Neural progenitor cell (in vitro differentiated cells): Measurements from ENCODE around the gene VTI1A. TPM values are rescaled to one million over a fixed set of nuclear protein-coding genes. Genes with fewer than 3 reads are reported as not detected.
"Not testable (repeated sequence)": the region's sequence is repeated elsewhere in the genome, so short reads cannot be mapped to it uniquely, and the experiment has no call there.

Experiments used
- DNase-seq: peaks from one replicate; pipeline ENCODE4 v3.0.0-alpha.2; 2016; ENCODE audit warnings: low spot score
- H2AFZ ChIP-seq: fragments of 200-600 bp; sonication (generic); replicated peaks from 2 replicates; pipeline ENCODE4 v1.6.1; 2016; ENCODE audit warnings: antibody characterized with exemption
- H3F3A ChIP-seq: fragments of 200-600 bp; sonication (generic); 2 replicates; pipeline ENCODE4 v1.6.1; 2016; ENCODE audit warnings: antibody characterized with exemption, low read depth
- H3K27ac ChIP-seq: fragments of 200-600 bp; sonication (generic); 2 replicates; pipeline ENCODE4 v1.5.1; 2016; ENCODE audit warnings: mild to moderate bottlenecking
- H3K27me3 ChIP-seq: fragments of 200-600 bp; sonication (generic); 2 replicates; pipeline ENCODE4 v1.6.1; 2016; ENCODE audit warnings: mild to moderate bottlenecking, moderate library complexity
- H3K36me3 ChIP-seq: fragments of 200-600 bp; sonication (generic); 2 replicates; pipeline ENCODE4 v1.5.1; 2016
- H3K4me1 ChIP-seq: fragments of 200-600 bp; sonication (generic); 2 replicates; pipeline ENCODE4 v1.6.1; 2016; ENCODE audit warnings: mixed run types
- H3K4me2 ChIP-seq: fragments of 200-600 bp; sonication (generic); 2 replicates; pipeline ENCODE4 v1.6.1; 2016
- H3K4me3 ChIP-seq: fragments of 200-600 bp; sonication (generic); 2 replicates; pipeline ENCODE4 v1.5.1; 2016
- H3K79me2 ChIP-seq: fragments of 200-600 bp; sonication (generic); 2 replicates; pipeline ENCODE4 v1.6.1; 2016; ENCODE audit warnings: low read depth
- H3K9ac ChIP-seq: fragments of 200-600 bp; sonication (generic); 2 replicates; pipeline ENCODE4 v1.6.1; 2016
- H3K9me3 ChIP-seq: fragments of 200-600 bp; sonication (generic); 2 replicates; pipeline ENCODE4 v1.5.1; 2016; ENCODE audit warnings: low read depth
- H4K20me1 ChIP-seq: fragments of 200-600 bp; sonication (generic); 2 replicates; pipeline ENCODE4 v1.6.1; 2016; ENCODE audit warnings: low read depth
- H3K27ac Mint-ChIP-seq: 3 replicates; pipeline ENCODE4 v1.8.0; 2021; ENCODE audit warnings: mixed read lengths
- H3K27me3 Mint-ChIP-seq: 2 replicates; pipeline ENCODE4 v1.8.0; 2022; ENCODE audit warnings: low read depth, mild to moderate bottlenecking, inconsistent platforms, moderate library complexity, mixed read lengths; ENCODE audit not compliant: insufficient read depth
- H3K36me3 Mint-ChIP-seq: 3 replicates; pipeline ENCODE4 v1.8.0; 2021; ENCODE audit warnings: mixed read lengths
- H3K4me1 Mint-ChIP-seq: 3 replicates; pipeline ENCODE4 v1.8.0; 2021; ENCODE audit warnings: mixed read lengths
- H3K4me3 Mint-ChIP-seq: 3 replicates; pipeline ENCODE4 v1.8.0; 2021; ENCODE audit warnings: mild to moderate bottlenecking, moderate library complexity, mixed read lengths
- H3K9me3 Mint-ChIP-seq: 3 replicates; pipeline ENCODE4 v1.8.0; 2020; ENCODE audit warnings: mixed read lengths
- EZH2 ChIP-seq: fragments of 200-600 bp; sonication (generic); IDR thresholded peaks from 2 replicates; pipeline ENCODE4 v1.6.1; 2017; ENCODE audit warnings: antibody characterized with exemption, mild to moderate bottlenecking, moderate library complexity
- EZH2phosphoT487 ChIP-seq: fragments of 200-600 bp; sonication (generic); IDR thresholded peaks from 2 replicates; pipeline ENCODE4 v1.6.1; 2017; ENCODE audit warnings: antibody characterized with exemption
- total RNA-seq: library from RNA; depleted of rRNA; stranded (reverse); fragments of >200 nt; gene quantifications from 2 replicates; pipeline ENCODE4 v1.2.3, GENCODE V29; 2015; ENCODE audit warnings: low replicate concordance
- TF ChIP-seq, protein P1 (sequence below): fragments of 200-600 bp; sonication (generic); IDR thresholded peaks from 2 replicates; pipeline ENCODE4 v1.5.1; 2017; ENCODE audit warnings: antibody characterized with exemption, mild to moderate bottlenecking

VTI1A gene
- total RNA-seq, 1 donor from 2014 or later = 28.8 TPM

DNA sequence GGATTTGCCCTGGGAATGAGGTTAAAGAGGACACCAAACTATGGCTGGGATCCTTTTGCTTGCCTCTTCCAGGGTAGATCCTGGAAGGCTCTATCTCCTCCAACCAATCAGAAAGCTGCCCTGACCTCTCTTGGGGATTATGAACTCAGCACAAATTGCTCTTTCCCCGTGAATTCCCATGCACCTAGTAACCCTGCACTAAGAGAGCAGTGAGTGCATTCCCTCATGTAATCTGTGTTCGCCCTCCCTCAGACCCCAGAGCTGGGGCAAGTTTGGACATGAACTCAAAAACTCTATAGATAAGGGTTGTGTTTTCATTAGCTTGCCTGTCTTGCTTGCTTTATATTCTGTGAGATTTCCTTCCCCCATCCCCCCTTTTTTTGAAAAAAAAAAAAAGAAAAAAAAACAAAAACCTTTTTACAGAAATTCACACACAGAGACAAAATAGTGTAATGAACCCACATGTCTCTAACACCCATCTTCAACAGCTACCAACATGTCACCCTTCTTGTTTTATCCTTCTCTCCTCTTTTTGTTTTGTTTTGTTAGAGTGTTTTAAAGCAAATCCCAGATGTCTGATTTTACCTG lies 277.5 kb downstream of the VTI1A start:
- no peak overlapping the region for H2AFZ ChIP-seq
- no peak overlapping the region for H3K9ac ChIP-seq
- no peaks in the 10 kb centered on the region for H3F3A ChIP-seq
- H3K27me3 ChIP-seq = no peaks in the 10 kb centered on the region
- peaks cover 23% of the 10 kb centered on the region for H3K4me1 ChIP-seq
- H3K36me3 ChIP-seq = no peaks in the 10 kb centered on the region
- H3K27ac Mint-ChIP-seq = no peak overlapping the region
- H3K36me3 Mint-ChIP-seq = no peaks in the 10 kb centered on the region
- H3K79me2 ChIP-seq = no peaks in the 10 kb centered on the region
- H3K9me3 Mint-ChIP-seq = no peaks in the 10 kb centered on the region
- no peaks in the 10 kb centered on the region for H4K20me1 ChIP-seq
- peaks cover 4% of the 10 kb centered on the region for H3K9me3 ChIP-seq
- H3K27ac ChIP-seq = no peak overlapping the region
- no peak for DNase-seq
- H3K4me3 ChIP-seq = no peak overlapping the region
- H3K27me3 Mint-ChIP-seq = no peaks in the 10 kb centered on the region
- H3K4me3 Mint-ChIP-seq = no peak overlapping the region
- no peak for TF ChIP-seq EZH2
- TF ChIP-seq EZH2phosphoT487 = no peak
- TF ChIP-seq, protein P1, sequence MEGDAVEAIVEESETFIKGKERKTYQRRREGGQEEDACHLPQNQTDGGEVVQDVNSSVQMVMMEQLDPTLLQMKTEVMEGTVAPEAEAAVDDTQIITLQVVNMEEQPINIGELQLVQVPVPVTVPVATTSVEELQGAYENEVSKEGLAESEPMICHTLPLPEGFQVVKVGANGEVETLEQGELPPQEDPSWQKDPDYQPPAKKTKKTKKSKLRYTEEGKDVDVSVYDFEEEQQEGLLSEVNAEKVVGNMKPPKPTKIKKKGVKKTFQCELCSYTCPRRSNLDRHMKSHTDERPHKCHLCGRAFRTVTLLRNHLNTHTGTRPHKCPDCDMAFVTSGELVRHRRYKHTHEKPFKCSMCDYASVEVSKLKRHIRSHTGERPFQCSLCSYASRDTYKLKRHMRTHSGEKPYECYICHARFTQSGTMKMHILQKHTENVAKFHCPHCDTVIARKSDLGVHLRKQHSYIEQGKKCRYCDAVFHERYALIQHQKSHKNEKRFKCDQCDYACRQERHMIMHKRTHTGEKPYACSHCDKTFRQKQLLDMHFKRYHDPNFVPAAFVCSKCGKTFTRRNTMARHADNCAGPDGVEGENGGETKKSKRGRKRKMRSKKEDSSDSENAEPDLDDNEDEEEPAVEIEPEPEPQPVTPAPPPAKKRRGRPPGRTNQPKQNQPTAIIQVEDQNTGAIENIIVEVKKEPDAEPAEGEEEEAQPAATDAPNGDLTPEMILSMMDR = no peak
- H3K4me2 ChIP-seq = peak overlapping the region; percentile 25
- peaks cover 22% of the 10 kb centered on the region for H3K4me1 Mint-ChIP-seq

DNA sequence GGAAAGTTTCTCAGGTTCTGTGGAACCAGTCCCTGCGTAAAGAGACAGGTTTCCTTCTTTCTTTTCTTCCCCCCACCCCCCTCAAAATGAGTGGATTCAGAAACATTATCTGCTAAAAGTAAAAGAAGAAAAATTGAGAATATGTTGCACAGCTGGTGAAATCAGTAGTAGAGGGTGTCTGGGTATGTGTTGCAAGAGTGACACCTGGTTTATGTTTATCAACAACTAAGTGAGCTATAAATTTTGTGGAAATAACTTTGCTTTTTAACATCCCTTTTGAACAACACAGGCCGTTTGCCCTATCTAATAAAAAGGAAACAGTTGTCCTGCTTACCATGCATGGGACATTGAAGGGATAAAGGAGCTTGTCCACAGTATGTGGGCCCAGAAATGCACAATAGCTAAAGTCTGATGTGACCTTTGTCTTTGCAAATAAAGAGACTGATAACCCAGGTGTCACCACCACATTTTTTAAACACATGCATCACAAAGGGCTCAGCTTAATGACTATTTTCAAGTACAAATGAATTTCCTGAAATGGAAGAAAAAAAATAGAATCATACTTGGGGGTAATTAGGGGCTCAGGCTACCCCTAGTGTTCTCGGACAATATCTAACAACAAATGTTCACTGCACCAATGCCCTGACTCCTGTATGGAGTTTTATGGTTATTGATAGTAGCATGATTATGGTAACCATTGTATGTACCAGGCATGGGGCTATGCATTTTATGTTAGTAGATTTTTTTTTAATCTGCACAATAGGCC lies 281.3 kb downstream of the VTI1A start:
- H3K4me2 ChIP-seq = peak overlapping the region; percentile 19
- H3K79me2 ChIP-seq = no peaks in the 10 kb centered on the region
- no peak for DNase-seq
- TF ChIP-seq, protein P1 = no peak
- peaks cover 18% of the 10 kb centered on the region for H3F3A ChIP-seq
- peaks cover 8% of the 10 kb centered on the region for H4K20me1 ChIP-seq
- no peak overlapping the region for H3K4me3 ChIP-seq
- Mint-ChIP-seq H3K36me3 (no peaks in the 10 kb centered on the region), H3K4me1 (peaks cover 45% of the 10 kb centered on the region), H3K27ac (no peak overlapping the region), H3K27me3 (no peaks in the 10 kb centered on the region), H3K9me3 (no peaks in the 10 kb centered on the region), H3K4me3 (no peak overlapping the region)
- H3K27ac ChIP-seq = no peak overlapping the region
- peaks cover 4% of the 10 kb centered on the region for H3K9me3 ChIP-seq
- no peak overlapping the region for H3K9ac ChIP-seq
- H2AFZ ChIP-seq = no peak overlapping the region
- no peaks in the 10 kb centered on the region for H3K36me3 ChIP-seq
- no peaks in the 10 kb centered on the region for H3K27me3 ChIP-seq
- H3K4me1 ChIP-seq = peaks cover 46% of the 10 kb centered on the region

DNA sequence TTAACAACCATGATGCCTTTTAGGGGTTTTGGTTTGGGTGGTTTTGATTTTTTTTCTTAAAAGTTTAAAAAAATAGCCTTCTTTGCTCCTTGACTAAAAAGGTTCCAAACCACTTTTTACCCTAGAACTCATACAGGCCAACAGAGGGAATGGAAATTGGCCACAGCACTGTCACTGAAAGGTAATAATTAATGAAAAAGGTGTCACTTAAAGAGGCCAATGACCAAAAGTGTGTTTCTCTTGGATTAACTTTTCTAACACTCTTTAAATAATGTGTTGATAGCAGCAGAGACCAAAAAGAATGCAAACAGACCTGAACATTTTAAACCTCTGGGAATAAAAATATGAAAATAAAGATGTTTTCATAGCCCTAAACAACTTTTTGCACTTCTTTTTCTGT lies 282.0 kb downstream of the VTI1A start:
- Histone ChIP-seq H3K27me3 (no peaks in the 10 kb centered on the region), H3K4me1 (peaks cover 46% of the 10 kb centered on the region), H3F3A (peaks cover 18% of the 10 kb centered on the region), H3K9me3 (peaks cover 4% of the 10 kb centered on the region), H3K9ac (no peak overlapping the region), H3K79me2 (no peaks in the 10 kb centered on the region), H2AFZ (no peak overlapping the region), H4K20me1 (peaks cover 8% of the 10 kb centered on the region), H3K27ac (no peak overlapping the region), H3K4me3 (no peak overlapping the region), H3K36me3 (no peaks in the 10 kb centered on the region), H3K4me2 (no peak overlapping the region)
- Mint-ChIP-seq H3K4me3 (no peak overlapping the region), H3K27me3 (no peaks in the 10 kb centered on the region), H3K27ac (no peak overlapping the region), H3K4me1 (peaks cover 48% of the 10 kb centered on the region), H3K36me3 (no peaks in the 10 kb centered on the region), H3K9me3 (no peaks in the 10 kb centered on the region)
- TF ChIP-seq EZH2 (no peak), EZH2phosphoT487 (no peak)
- TF ChIP-seq, protein P1 = no peak
- no peak for DNase-seq

DNA sequence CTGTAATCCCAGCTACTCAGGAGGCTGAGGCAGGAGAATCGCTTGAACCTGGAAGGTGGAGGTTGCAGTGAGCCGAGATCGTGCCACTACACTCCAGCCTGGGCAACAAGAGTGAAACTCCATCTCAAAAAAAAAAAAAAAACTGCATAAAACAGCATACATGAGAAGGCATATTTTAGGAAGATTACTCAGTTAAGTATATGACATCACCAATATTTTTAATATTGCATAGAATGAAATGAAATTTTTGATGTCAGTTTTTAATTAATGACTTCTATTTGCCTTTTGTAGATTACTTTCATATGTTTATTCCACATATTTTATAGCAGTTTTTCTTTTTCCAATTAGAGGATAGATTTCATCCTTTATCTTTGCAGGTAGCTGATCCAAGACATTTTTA lies 284.4 kb downstream of the VTI1A start:
- DNase-seq, H3K4me3 ChIP-seq, H3K27me3 Mint-ChIP-seq, H3K9ac ChIP-seq, H3K4me3 Mint-ChIP-seq, H3K27ac Mint-ChIP-seq, H4K20me1 ChIP-seq, H3K36me3 Mint-ChIP-seq, H3K79me2 ChIP-seq, H3K27me3 ChIP-seq, H3K9me3 ChIP-seq, H2AFZ ChIP-seq, H3K36me3 ChIP-seq, H3K9me3 Mint-ChIP-seq: not testable (repeated sequence)
- Histone ChIP-seq H3K4me2 (peak overlapping the region; percentile 67), H3F3A (peaks cover 18% of the 10 kb centered on the region), H3K4me1 (peaks cover 44% of the 10 kb centered on the region), H3K27ac (peak overlapping the region; percentile 54)
- peaks cover 44% of the 10 kb centered on the region for H3K4me1 Mint-ChIP-seq
